Thymus (tissue), 14 donors: Measurements from ENCODE around the gene BRINP3. TPM values are rescaled to one million over a fixed set of nuclear protein-coding genes. Genes with fewer than 3 reads are reported as not detected.
"Not testable (repeated sequence)": the region's sequence is repeated elsewhere in the genome, so short reads cannot be mapped to it uniquely, and the experiment has no call there.

Experiments
- DNase-seq, 9 donors: peaks; one replicate each; pipeline ENCODE4 v3.0.0-alpha.2; 2013; ENCODE audit warnings: low spot score in 9 of 9, low read depth in 6 of 9, missing footprints in 1 of 9
- H3K27ac ChIP-seq, 2 donors: one replicate each; pipeline ENCODE4 v1.5.1; 2013; ENCODE audit warnings: control low read depth in 1 of 2, low read depth in 1 of 2, low read length in 1 of 2, mild to moderate bottlenecking in 1 of 2, moderate library complexity in 1 of 2
- H3K27me3 ChIP-seq, 2 donors: one replicate each; pipeline ENCODE4 v1.5.1; 2013; ENCODE audit warnings: low read length in 1 of 2; ENCODE audit not compliant: control insufficient read depth in 2 of 2, insufficient read depth in 1 of 2
- H3K36me3 ChIP-seq, 2 donors: one replicate each; pipeline ENCODE4 v1.5.1; 2013; ENCODE audit warnings: low read length in 1 of 2, mild to moderate bottlenecking in 1 of 2, moderate library complexity in 1 of 2; ENCODE audit not compliant: control insufficient read depth in 2 of 2, insufficient read depth in 2 of 2
- H3K4me1 ChIP-seq, 2 donors: one replicate each; pipeline ENCODE4 v1.5.1; 2013; ENCODE audit warnings: low read length in 2 of 2; ENCODE audit not compliant: control insufficient read depth in 2 of 2, insufficient read depth in 2 of 2
- H3K4me3 ChIP-seq, 2 donors: one replicate each; pipeline ENCODE4 v1.5.1; 2013; ENCODE audit warnings: low read length in 2 of 2, control low read depth in 1 of 2, mild to moderate bottlenecking in 1 of 2
- H3K9me3 ChIP-seq, 2 donors: one replicate each; pipeline ENCODE4 v1.5.1; 2013; ENCODE audit warnings: low read length in 1 of 2, mild to moderate bottlenecking in 1 of 2; ENCODE audit not compliant: control insufficient read depth in 2 of 2, insufficient read depth in 1 of 2
- WGBS: extraction: QIAGEN DNeasy Blood & Tissue Kit; methylation state at CpG from one replicate; pipeline ENCODE4 v1.1.7; 2013; 5-methylcytosine and 5-hydroxymethylcytosine counted together
- long read RNA-seq, 10 donors: transcript quantifications; one replicate each; lab custom pipeline, GENCODE V29; 2026
- polyA plus RNA-seq: library from polyadenylated mRNA; stranded (reverse); fragments of 200-250 nt; gene quantifications from one replicate; pipeline ENCODE4 v1.2.3, GENCODE V29; 2013
- total RNA-seq: library from RNA; stranded (reverse); fragments of 120-200 nt; gene quantifications from one replicate; pipeline ENCODE4 v1.2.4, GENCODE V29; 2013
- donor health status: healthy.

The BRINP3 gene
- total RNA-seq (0.47 TPM), polyA plus RNA-seq (0.02 TPM)
- long read RNA-seq, donor 1: 0 reads
- long read RNA-seq, donor 2: 0 reads
- long read RNA-seq, donor 3: 0 reads
- long read RNA-seq, donor 4: 0 reads
- long read RNA-seq, donor 5: 0 reads
- long read RNA-seq, donor 6: 0 reads
- long read RNA-seq, donor 7: 0 reads
- long read RNA-seq, donor 8: 0 reads
- long read RNA-seq, donor 9: 0 reads
- long read RNA-seq, donor 10: 0 reads

DNA sequence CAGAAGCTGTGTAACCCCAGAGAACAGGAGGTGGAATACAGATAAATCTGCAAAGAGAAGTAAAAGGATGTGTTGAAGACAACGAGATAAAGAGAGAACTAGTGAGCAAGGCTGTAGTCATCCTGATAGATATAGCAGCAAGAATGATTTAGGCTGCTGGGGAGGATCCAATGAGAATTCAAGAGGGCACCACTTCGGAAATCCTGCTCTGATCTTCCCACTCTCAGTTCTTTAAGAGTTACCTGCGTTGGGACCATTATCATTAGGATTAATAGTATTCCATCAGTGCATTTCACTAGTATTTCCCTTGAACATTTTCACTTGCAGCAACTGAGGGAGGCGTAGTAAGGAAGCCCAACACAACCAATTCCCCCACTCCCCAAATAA is at the start of gene BRINP3:
Gene BRINP3 (minus strand): TSS at position 103 of the 387 bp plus-strand sequence.
- no peak within 1 kb of the TSS for H3K4me3 ChIP-seq
- no peaks in the 10 kb centered on the region for H3K36me3 ChIP-seq
- 8% methylated on average over 4 of the region's 4 CpGs for WGBS
- no peak within 1 kb of the TSS for H3K27ac ChIP-seq
- DNase-seq: no peak
- H3K4me1 ChIP-seq: no peaks in the 10 kb centered on the region
- peaks cover 6 to 54% of the 10 kb centered on the region in 2 donors for H3K27me3 ChIP-seq
- no peaks in the 10 kb centered on the region for H3K9me3 ChIP-seq

DNA sequence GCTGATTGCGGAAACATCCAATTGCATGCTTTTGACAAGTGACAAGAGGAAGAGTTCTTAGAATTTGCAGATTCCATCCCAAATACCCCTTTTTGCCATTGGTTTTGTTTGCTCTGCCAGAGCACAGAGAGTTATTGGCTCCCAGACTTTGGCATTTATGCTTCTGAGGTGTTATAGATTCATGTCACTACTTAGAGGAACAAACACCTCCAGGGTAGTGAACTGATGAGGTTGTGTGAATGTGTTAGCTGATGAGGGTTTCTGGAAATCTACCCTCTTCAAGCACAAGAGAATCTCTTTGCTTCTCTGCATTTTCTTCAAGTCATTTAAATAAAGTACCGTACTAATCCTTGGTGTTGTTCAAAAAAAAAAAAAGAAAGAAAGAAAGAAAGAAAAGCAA is 33.9 kb upstream of the BRINP3 start:
- WGBS: 93% methylated on average over 2 of the region's 2 CpGs
- H3K27me3 ChIP-seq: no peaks in the 10 kb centered on the region
- no peaks in the 10 kb centered on the region for H3K36me3 ChIP-seq
- no peaks in the 10 kb centered on the region for H3K4me1 ChIP-seq
- H3K4me3 ChIP-seq: no peak overlapping the region
- no peak for DNase-seq
- no peaks in the 10 kb centered on the region for H3K9me3 ChIP-seq
- H3K27ac ChIP-seq: no peak overlapping the region

DNA sequence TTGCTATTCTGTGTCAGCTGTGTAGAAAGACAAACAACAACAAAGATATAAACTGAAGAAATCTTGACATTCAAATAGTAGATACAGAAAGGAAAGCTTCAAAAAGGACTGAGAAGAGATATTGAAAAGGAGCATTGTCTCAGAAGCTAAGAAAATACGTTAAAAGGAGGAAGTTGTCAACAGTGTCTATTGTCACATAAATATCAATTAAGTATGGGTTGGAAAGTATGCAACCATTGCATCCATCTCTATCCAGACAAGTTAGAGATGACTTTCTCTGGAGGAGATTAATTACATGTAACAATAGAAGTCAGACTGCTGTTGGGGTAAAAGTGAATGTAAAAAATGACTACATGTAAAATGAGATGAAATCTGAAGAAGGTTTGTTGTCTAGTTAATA is 29.7 kb upstream of the BRINP3 start:
- H3K9me3 ChIP-seq: peaks cover 0 to 3% of the 10 kb centered on the region in 2 donors
- H3K27ac ChIP-seq: no peak overlapping the region
- no peaks in the 10 kb centered on the region for H3K27me3 ChIP-seq
- no peak overlapping the region for H3K4me3 ChIP-seq
- DNase-seq: no peak
- WGBS: 34% methylated on average over 1 of the region's 1 CpG
- H3K36me3 ChIP-seq: no peaks in the 10 kb centered on the region
- H3K4me1 ChIP-seq: no peaks in the 10 kb centered on the region

DNA sequence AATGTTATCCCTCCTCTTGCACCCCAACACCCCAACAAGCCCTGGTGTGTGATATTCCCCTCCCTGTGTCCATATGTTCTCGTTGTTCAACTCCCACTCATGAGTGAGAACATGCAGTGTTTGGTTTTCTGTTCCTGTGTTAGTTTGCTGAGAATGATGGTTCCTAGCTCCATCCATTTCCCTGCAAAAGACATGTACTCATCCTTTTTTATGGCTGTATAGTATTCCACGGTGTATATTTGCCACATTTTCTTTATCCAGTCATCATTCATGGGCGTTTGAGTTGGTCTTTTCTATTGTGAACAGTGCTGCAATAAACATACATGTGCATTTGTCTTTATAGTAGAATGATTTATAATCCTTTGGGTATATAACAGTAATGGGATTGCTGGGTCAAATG is 26.9 kb upstream of the BRINP3 start:
- WGBS: 87% methylated on average over 3 of the region's 3 CpGs
- not testable (repeated sequence) for DNase-seq

DNA sequence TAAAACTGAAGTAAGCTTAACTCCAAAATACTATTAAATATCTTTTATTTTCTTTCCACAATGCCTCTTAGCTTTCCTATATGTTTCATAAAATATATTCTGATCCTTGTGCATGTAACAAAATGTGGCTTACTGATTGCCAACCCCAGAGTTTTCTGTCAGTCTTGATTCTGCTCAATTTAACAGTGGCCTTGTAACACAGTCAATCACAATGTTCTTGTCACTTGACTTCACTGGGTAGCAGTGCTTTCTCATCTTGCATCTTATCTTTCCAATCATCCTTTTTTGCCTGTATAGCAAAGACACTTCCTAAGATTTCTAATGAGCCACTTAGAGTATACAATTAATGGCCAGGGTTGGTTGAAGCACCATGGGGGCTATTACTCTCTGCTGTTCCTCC is 19.9 kb upstream of the BRINP3 start:
- Histone ChIP-seq H3K4me3 (no peak overlapping the region), H3K27ac (no peak overlapping the region), H3K27me3 (no peaks in the 10 kb centered on the region), H3K4me1 (no peaks in the 10 kb centered on the region), H3K9me3 (no peaks in the 10 kb centered on the region), H3K36me3 (no peaks in the 10 kb centered on the region)
- no peak for DNase-seq

More for the DNA sequence above, 26.9 kb upstream of the BRINP3 start:
- H3K27ac ChIP-seq, H3K36me3 ChIP-seq, H3K9me3 ChIP-seq, H3K27me3 ChIP-seq, H3K4me1 ChIP-seq, H3K4me3 ChIP-seq: not testable (repeated sequence)

DNA sequence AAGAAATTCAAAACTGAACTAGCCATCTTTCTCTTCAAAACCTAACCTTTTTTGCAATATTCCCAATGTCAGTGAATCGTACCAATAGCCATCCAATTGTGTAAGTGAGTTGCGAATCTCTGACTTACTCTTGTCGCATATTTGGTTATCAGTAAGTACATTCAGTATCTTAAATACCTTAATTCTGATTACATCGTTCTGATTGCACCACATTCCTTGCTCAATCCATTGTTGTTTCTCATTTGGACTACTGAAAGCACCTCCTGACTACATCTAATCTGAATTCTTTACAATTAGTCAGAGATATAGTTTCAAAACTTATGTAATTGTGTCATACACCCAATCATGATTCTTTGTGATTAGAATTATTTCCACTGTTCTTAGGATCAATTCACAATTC is 16.8 kb upstream of the BRINP3 start:
- no peaks in the 10 kb centered on the region for H3K36me3 ChIP-seq
- no peak for DNase-seq
- WGBS: 94% methylated on average over 4 of the region's 4 CpGs
- H3K27me3 ChIP-seq: no peaks in the 10 kb centered on the region
- H3K4me3 ChIP-seq: no peak overlapping the region
- H3K9me3 ChIP-seq: no peaks in the 10 kb centered on the region
- no peak overlapping the region for H3K27ac ChIP-seq
- no peaks in the 10 kb centered on the region for H3K4me1 ChIP-seq

DNA sequence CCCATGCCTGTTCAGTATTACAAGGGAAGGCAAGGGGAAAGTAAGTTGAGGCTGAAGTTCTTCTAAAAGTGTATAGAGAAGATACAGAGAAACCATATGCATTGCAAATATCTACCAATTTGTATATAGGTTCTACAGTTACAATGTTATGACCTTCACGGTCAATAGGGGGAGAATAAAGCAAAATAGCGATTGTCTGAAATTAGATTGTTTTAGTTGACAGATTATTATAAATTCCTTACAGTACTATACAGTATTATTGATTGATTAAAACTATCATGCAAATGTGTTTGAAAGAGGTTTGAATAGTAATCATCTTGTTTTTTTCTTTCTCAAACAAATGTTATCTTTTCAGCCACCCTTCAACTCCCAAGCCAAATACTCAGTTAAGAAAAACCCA is 13.7 kb upstream of the BRINP3 start:
- Histone ChIP-seq H3K4me3 (no peak overlapping the region), H3K9me3 (no peaks in the 10 kb centered on the region), H3K27me3 (no peaks in the 10 kb centered on the region), H3K27ac (no peak overlapping the region), H3K36me3 (no peaks in the 10 kb centered on the region), H3K4me1 (no peaks in the 10 kb centered on the region)
- 97% methylated on average over 2 of the region's 2 CpGs for WGBS
- DNase-seq: no peak

DNA sequence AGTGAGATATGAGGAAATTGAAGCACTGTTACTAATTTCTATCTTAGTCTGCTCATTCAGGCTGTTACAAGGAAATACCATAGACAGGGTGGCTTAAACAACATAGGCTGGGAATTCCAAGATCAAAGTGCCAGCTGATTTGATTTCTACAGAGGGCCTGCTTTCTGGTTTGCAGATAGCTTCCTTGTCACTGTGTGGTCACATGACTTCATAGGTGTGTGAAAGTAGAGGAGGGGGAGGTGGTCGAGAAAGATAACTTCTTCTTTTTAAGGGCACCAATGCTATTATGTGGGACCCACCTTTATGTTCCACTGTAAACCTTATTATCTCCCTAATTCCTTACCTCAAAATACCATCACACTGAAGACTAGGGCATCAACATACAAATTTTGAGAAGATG is 6.4 kb upstream of the BRINP3 start:
- no peak for DNase-seq
- no peaks in the 10 kb centered on the region for H3K9me3 ChIP-seq
- no peak overlapping the region for H3K27ac ChIP-seq
- no peaks in the 10 kb centered on the region for H3K4me1 ChIP-seq
- WGBS: 83% methylated on average over 1 of the region's 1 CpG
- no peaks in the 10 kb centered on the region for H3K36me3 ChIP-seq
- no peak overlapping the region for H3K4me3 ChIP-seq
- H3K27me3 ChIP-seq: peaks cover 0 to 8% of the 10 kb centered on the region in 2 donors

DNA sequence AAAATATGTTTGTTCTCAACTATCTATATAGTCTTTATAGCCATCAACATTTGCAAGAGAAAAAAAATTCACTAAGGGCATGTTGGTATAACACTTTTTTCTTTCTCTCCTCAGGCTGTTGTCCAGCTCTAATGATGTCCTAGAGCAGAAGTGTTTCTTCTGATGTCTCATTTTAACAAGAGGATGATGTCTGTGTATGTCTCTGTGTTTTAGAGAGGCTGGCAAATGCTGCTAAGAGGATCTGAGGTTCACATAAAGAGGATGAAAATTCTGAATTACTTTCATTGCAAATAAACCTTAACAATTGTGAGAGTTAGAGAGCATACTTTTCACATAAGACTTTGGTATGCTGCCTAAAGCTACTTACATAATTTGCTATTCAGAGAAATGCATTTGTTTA is 2.6 kb upstream of the BRINP3 start:
- no peak overlapping the region for H3K27ac ChIP-seq
- H3K4me3 ChIP-seq: no peak overlapping the region
- H3K27me3 ChIP-seq: peaks cover 6 to 44% of the 10 kb centered on the region in 2 donors
- H3K36me3 ChIP-seq: no peaks in the 10 kb centered on the region
- no peaks in the 10 kb centered on the region for H3K4me1 ChIP-seq
- DNase-seq: no peak
- H3K9me3 ChIP-seq: no peaks in the 10 kb centered on the region

DNA sequence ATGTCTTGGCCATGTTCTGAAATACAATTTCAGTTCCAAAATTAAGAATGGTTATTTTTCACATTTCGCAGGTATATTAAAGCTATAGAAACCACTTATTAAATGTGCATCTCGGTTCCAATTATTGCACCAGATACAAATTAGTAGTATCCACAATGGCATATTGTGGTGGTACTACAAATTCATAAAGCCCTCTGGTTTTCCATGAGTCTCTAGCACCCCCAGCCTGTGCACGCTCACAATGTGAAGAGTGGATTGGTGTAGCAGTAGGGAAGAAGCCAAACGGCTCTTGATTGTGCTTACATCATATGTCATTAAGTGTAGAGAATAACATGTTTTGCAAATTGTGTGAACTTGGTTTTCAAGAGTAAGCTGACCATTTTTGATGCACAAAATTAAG is 1.9 kb upstream of the BRINP3 start:
- Histone ChIP-seq H3K27ac (no peak overlapping the region), H3K36me3 (no peaks in the 10 kb centered on the region), H3K27me3 (peaks cover 6 to 52% of the 10 kb centered on the region in 2 donors), H3K4me3 (no peak overlapping the region), H3K4me1 (no peaks in the 10 kb centered on the region), H3K9me3 (no peaks in the 10 kb centered on the region)
- no peak for DNase-seq
- 50% methylated on average over 4 of the region's 4 CpGs for WGBS
